ENCODE data around the gene INAFM1.

INAFM1 gene

DNA sequence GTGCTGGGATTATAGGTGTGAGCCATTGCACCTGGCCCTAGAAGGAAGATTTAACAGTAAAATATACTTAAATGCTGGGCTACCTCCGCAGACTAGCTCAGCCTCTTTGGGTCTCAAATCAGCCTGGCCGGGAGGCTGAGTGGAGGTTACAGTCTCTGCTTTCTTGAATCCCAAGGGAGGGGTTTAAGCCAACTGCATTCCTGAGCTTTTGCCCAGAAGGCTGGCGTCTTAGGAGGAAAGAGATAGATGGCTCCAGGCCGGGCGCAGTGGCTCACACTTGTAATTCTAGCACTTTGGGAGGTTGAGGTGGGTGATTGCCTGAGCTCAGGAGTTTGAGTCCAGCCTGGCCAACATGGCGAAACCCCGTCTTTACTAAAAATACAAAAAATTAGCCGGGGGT is 34.4 kb downstream of the INAFM1 start:
- CTCF ChIA-PET, result interaction anchor here (0.6 kb wide), 1 partner anchor 24 kb away, joined by 3 read pairs; no protein-coding TSS in a partner anchor
- DNase-seq (ENCODE audit: low spot score), result no peak
- peak overlapping the region; percentile 24; the same call in 1 of the 2 replicates for H3K27ac ChIP-seq
- POLR2A ChIA-PET (ENCODE audit: low non-redundant PET), result interaction anchor here (0.6 kb wide), 1 partner anchor 291 kb away, joined by 4 read pairs; no protein-coding TSS in a partner anchor
- TF ChIP-seq, protein P1, sequence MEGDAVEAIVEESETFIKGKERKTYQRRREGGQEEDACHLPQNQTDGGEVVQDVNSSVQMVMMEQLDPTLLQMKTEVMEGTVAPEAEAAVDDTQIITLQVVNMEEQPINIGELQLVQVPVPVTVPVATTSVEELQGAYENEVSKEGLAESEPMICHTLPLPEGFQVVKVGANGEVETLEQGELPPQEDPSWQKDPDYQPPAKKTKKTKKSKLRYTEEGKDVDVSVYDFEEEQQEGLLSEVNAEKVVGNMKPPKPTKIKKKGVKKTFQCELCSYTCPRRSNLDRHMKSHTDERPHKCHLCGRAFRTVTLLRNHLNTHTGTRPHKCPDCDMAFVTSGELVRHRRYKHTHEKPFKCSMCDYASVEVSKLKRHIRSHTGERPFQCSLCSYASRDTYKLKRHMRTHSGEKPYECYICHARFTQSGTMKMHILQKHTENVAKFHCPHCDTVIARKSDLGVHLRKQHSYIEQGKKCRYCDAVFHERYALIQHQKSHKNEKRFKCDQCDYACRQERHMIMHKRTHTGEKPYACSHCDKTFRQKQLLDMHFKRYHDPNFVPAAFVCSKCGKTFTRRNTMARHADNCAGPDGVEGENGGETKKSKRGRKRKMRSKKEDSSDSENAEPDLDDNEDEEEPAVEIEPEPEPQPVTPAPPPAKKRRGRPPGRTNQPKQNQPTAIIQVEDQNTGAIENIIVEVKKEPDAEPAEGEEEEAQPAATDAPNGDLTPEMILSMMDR (conservative IDR thresholded peaks at IDR 0.05; ENCODE audit: low read depth), result no peak

DNA sequence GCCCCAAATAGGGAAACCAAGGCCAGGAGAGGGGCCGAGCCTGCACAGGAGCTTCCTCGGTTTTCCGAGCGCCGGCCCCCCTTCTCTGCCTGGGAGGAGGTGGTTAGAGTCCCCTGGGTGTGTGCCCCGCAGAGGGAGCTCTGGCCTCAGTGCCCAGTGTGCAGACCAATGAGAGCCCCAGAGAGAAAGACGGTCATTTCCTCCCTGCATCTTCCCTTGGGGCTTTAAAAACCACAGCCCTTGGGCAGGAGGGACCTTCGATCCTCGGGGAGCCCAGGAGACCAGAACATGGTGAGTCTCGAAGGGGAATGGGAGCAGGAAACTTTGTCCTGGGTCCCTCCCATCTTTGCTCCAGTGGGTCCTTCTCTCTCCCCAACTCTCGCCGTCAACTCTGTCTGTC is 34.9 kb downstream of the INAFM1 start, which contains the start of gene C5AR1:
Gene C5AR1, plus strand, starts transcription at position 254 of the 400 bp plus-strand sequence. Its CDS starts 35 bp downstream, at position 289.
- H3K27ac ChIP-seq, result peak within 1 kb of the TSS; percentile 51
- no peak for DNase-seq (ENCODE audit: low spot score)
- CTCF ChIA-PET, result interaction anchor here (0.6 kb wide), 1 partner anchor 24 kb away, joined by 3 read pairs; no protein-coding TSS in a partner anchor
- TF ChIP-seq, protein P1 (conservative IDR thresholded peaks at IDR 0.05; ENCODE audit: low read depth), result no peak
- POLR2A ChIA-PET (ENCODE audit: low non-redundant PET), result no interaction called here

DNA sequence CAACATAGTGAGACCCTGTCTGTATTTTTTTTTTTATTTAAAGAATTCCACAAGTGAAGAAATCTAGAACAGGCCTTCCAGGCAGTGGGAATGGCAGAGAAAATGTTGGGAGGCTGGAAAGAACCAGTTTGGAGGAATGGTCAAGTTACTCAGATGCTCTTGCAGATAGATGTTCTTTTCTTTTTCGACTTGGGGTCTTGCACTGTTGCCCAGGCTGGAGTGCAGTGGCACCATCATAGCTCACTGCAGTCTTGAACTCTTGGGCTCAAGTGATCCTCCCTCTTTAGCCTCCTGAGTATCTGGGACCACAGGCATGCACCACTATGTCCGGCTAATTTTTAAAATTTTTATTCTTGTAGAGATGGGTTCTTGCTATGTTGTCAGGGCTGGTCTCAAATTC is 35.6 kb downstream of the INAFM1 start:
- H3K27ac ChIP-seq, result 0 out of 2 replicates have a peak overlapping the region, but pooled peaks have one; percentile 51
- ChIA-PET CTCF (no interaction called here), POLR2A (ENCODE audit: low non-redundant PET) (no interaction called here)
- DNase-seq (ENCODE audit: low spot score), result no peak
- TF ChIP-seq, protein P1 (conservative IDR thresholded peaks at IDR 0.05; ENCODE audit: low read depth), result no peak

DNA sequence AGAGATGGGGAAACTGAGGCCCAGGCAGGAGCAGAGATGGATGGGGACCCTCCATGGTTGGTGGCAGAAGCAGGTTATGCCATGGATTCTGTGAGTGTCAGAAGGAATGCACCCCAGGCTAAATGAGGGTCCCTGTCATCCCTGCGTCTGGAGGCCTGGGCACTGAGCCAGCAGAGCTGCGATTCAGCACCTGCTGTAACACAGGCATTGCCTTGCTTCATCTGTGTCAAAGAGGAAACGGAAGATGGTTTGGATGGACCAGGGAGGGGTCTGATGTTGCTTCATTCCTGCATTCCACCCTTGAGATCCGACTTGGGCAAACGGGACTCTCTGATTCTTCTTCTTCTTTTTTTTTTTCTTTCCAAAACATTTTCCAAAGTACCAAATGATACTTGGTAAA is 36.1 kb downstream of the INAFM1 start:
- TF ChIP-seq, protein P1 (conservative IDR thresholded peaks at IDR 0.05; ENCODE audit: low read depth), result no peak
- peak; percentile 52 for DNase-seq (ENCODE audit: low spot score)
- H3K27ac ChIP-seq, result peak overlapping the region; percentile 51
- CTCF ChIA-PET, result no interaction called here
- POLR2A ChIA-PET (ENCODE audit: low non-redundant PET), result no interaction called here

DNA sequence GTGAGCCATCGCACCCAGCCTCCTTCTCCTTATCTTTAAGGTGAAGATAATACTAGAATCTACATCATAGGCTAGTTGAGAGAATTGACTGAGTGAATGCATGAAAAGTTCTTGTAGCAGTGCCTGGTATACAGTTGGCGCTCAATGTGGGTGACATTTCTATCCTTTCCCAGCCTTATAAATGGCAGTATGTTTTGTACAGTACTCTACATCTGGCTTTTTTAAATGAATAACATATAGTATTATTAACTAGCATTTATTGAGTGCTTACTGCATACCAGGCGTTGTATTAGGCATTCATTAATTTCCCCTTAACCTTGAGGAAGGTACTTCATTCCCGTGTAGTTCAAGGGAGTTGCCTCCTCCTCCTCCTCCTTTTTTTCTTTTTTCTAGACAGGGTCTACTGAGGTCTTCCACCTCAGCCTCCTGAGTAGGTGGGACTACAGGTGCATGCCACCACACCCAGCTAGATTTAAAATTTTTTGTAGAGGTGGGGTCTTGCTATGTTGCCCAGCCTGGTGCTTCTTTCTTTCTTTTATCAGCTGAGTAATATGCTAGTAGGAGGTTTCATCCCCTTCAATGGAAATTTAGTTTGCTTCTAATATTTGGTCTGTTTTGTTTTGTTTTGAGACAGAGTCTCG is 37.8 kb downstream of the INAFM1 start:
- TF ChIP-seq, protein P1 (conservative IDR thresholded peaks at IDR 0.05; ENCODE audit: low read depth), result no peak
- ChIA-PET CTCF (interaction anchor here (0.6 kb wide), 1 partner anchor 72 kb away, joined by 3 read pairs; no protein-coding TSS in a partner anchor), POLR2A (ENCODE audit: low non-redundant PET) (no interaction called here)
- no peak for DNase-seq (ENCODE audit: low spot score)
- H3K27ac ChIP-seq, result peak overlapping the region; percentile 82; the same call in 1 of the 2 replicates

DNA sequence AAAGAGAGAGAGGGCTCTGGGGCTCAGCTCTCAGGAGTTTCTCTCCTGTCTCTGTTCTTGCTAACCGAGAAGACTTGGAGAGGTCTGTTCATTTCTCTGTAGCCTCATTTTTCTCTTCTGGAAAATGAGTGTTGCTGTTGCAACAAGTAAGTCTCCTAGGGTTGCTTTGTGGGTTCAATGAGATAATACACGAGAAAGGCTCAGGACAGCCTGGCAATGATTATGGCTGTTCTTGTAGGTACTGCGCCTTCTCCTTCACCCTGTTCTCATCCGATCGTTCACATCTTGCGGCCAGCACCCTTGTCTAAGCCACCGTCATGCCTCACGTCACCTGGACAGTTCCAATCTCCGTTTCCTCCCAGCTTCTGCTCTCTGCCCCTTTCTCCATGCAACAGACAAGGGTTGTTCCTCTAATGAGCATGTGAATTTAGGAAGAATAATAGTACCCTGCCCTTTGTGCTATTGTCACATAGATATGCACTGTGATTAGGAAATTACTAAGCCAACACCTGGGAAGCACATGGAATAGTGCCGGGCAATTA is 39.1 kb downstream of the INAFM1 start:
- ChIA-PET CTCF (no interaction called here), POLR2A (ENCODE audit: low non-redundant PET) (no interaction called here)
- TF ChIP-seq, protein P1 (conservative IDR thresholded peaks at IDR 0.05; ENCODE audit: low read depth), result no peak
- peak overlapping the region; percentile 82 for H3K27ac ChIP-seq
- no peak for DNase-seq (ENCODE audit: low spot score)

Measured in RWPE1 (cell line).